GM12878 (cell line): ENCODE data around the gene PLCG1. TPM values are rescaled to one million over a fixed set of nuclear protein-coding genes. Genes with fewer than 3 reads are reported as not detected.

Experiments used
- ATAC-seq: fragments of 200-7000 bp; cut with Tn5 transposase; 3 replicates; pipeline ENCODE4 v1.9.1; 2020; ENCODE audit warnings: mild to moderate bottlenecking, moderate library complexity
- BruUV-seq: library from RNA; stranded (reverse); fragments of 400-500 nt; replicated peaks from 2 replicates; lab custom pipeline; 2021; lab: Mats Ljungman, UMichigan
- CTCF ChIA-PET: fragments of 300-600 bp; sonication (Branson Sonifier 250); formaldehyde crosslinking; extraction: SDS; loops from one replicate; lab custom pipeline; 2021; ENCODE audit warnings: inconsistent platforms; lab: Yijun Ruan, JAX
- POLR2A ChIA-PET: fragments of 350-600 bp; formaldehyde crosslinking; extraction: SDS; loops from one replicate; lab custom pipeline; 2021; ENCODE audit warnings: inconsistent platforms; lab: Charles Lee
- RAD21 ChIA-PET: fragments of 300-600 bp; sonication (Branson Sonifier 250); formaldehyde crosslinking; loops from one replicate; lab custom pipeline; 2023; ENCODE audit warnings: antibody characterized with exemption; ENCODE audit not compliant: unreplicated experiment; lab: Charles Lee
- SMC1A ChIA-PET: fragments of 300-600 bp; sonication (Branson Sonifier 250); formaldehyde crosslinking; loops from one replicate; lab custom pipeline; 2023; ENCODE audit not compliant: unreplicated experiment, uncharacterized antibody; lab: Charles Lee
- DNase-seq: peaks from one replicate; pipeline ENCODE4 v3.0.0-alpha.2; 2011; ENCODE audit warnings: low read depth, low spot score
- FAIRE-seq: peaks from 3 replicates; lab custom pipeline; 2011; peaks lifted over from hg19 to GRCh38; lab: Jason Lieb, UNC
- H2AFZ ChIP-seq: 2 replicates; pipeline ENCODE4 v1.6.0; 2011; ENCODE audit warnings: low read depth, low read length, control low read depth; ENCODE audit not compliant: control insufficient read depth
- H3K27ac ChIP-seq: 2 replicates; pipeline ENCODE4 v1.5.1; 2011; ENCODE audit warnings: control low read depth; ENCODE audit not compliant: control insufficient read depth, insufficient read depth
- H3K27me3 ChIP-seq, 2 experiments: replicated peaks in 1 of 2; 2 replicates each; pipeline versions ENCODE4 v1.6.0 to v1.6.1; 2011; ENCODE audit warnings: low read length in 1 of 2; ENCODE audit not compliant: control insufficient read depth in 2 of 2, insufficient read depth in 2 of 2
- H3K36me3 ChIP-seq, 2 experiments: 2 replicates each; pipeline ENCODE4 v1.5.1; 2011; ENCODE audit warnings: low read length in 1 of 2; ENCODE audit not compliant: control insufficient read depth in 2 of 2, insufficient read depth in 2 of 2
- H3K4me1 ChIP-seq: 2 replicates; pipeline ENCODE4 v1.6.1; 2011; ENCODE audit warnings: mild to moderate bottlenecking, low read length, moderate library complexity, mixed read lengths; ENCODE audit not compliant: control insufficient read depth, insufficient read depth
- H3K4me2 ChIP-seq: 2 replicates; pipeline ENCODE4 v1.6.0; 2011; ENCODE audit warnings: control low read depth; ENCODE audit not compliant: control insufficient read depth, insufficient read depth
- H3K4me3 ChIP-seq: fragments of 200-600 bp; sonication (generic); 2 replicates; pipeline ENCODE4 v1.5.1; 2016
- H3K79me2 ChIP-seq: 2 replicates; pipeline ENCODE4 v1.6.0; 2011; ENCODE audit warnings: low read length; ENCODE audit not compliant: control insufficient read depth, insufficient read depth
- H3K9ac ChIP-seq: 2 replicates; pipeline ENCODE4 v1.8.0; 2011; ENCODE audit warnings: low read length, control low read depth, mixed read lengths; ENCODE audit not compliant: control insufficient read depth, insufficient read depth
- H3K9me3 ChIP-seq: replicated peaks from 3 replicates; pipeline ENCODE4 v1.5.1; 2011; ENCODE audit warnings: mild to moderate bottlenecking, low read length; ENCODE audit not compliant: control insufficient read depth, insufficient read depth
- H4K20me1 ChIP-seq: 2 replicates; pipeline ENCODE4 v1.6.0; 2011; ENCODE audit not compliant: control insufficient read depth, insufficient read depth
- ATF3 ChIP-seq: IDR thresholded peaks from 2 replicates; pipeline ENCODE4 v1.6.1; 2011; ENCODE audit warnings: low read depth, mild to moderate bottlenecking, low read length, moderate library complexity, borderline replicate concordance; ENCODE audit errors: extremely low read depth
- CBFB ChIP-seq: IDR thresholded peaks from 2 replicates; pipeline ENCODE4 v1.6.1; 2016; ENCODE audit warnings: antibody characterized with exemption, low read depth
- CHD2 ChIP-seq: IDR thresholded peaks from 2 replicates; pipeline ENCODE4 v1.6.1; 2011; ENCODE audit warnings: low read depth, low read length, improper control_type of control experiment, borderline replicate concordance
- CHD4 ChIP-seq: fragments of 200-600 bp; sonication (generic); IDR thresholded peaks from 2 replicates; pipeline ENCODE4 v1.6.1; 2016; ENCODE audit warnings: mild to moderate bottlenecking
- EP300 ChIP-seq, 2 experiments: fragments of 150-350 bp in 1 of 2; IDR thresholded peaks; 2 replicates each; pipeline ENCODE4 v1.6.1; 2011 to 2012; ENCODE audit warnings: low read depth in 2 of 2, low read length in 2 of 2, borderline replicate concordance in 1 of 2, improper control_type of control experiment in 1 of 2, inconsistent platforms in 1 of 2; ENCODE audit not compliant: control insufficient read depth in 1 of 2
- FOXM1 ChIP-seq: IDR thresholded peaks from 2 replicates; pipeline ENCODE4 v1.6.1; 2012; ENCODE audit warnings: low read depth, mild to moderate bottlenecking, inconsistent platforms, low read length, moderate library complexity
- IRF5 ChIP-seq: fragments of 450-650 bp; IDR thresholded peaks from 2 replicates; pipeline ENCODE4 v1.6.1; 2017; ENCODE audit warnings: borderline replicate concordance
- MXI1 ChIP-seq: fragments of 150-350 bp; IDR thresholded peaks from 2 replicates; pipeline ENCODE4 v1.6.1; 2011; ENCODE audit warnings: low read depth, mild to moderate bottlenecking, inconsistent platforms, low read length, improper control_type of control experiment
- NR2C1 ChIP-seq: fragments of 450-650 bp; IDR thresholded peaks from 2 replicates; pipeline ENCODE4 v1.6.1; 2017; ENCODE audit warnings: antibody characterized with exemption, mild to moderate bottlenecking, moderate library complexity
- PAX8 ChIP-seq: fragments of 450-650 bp; IDR thresholded peaks from 2 replicates; pipeline ENCODE4 v1.6.1; 2017; ENCODE audit warnings: mild to moderate bottlenecking, moderate library complexity
- RB1 ChIP-seq: fragments of 450-650 bp; formaldehyde crosslinking; IDR thresholded peaks from 2 replicates; pipeline ENCODE4 v1.6.1; 2017; ENCODE audit warnings: mild to moderate bottlenecking, borderline replicate concordance
- RELA ChIP-seq: fragments of 450-650 bp; IDR thresholded peaks from 2 replicates; pipeline ENCODE4 v1.8.0; 2014; ENCODE audit warnings: borderline replicate concordance; ENCODE audit not compliant: partially characterized antibody
- SIX5 ChIP-seq: IDR thresholded peaks from 2 replicates; pipeline ENCODE4 v1.6.1; 2011; ENCODE audit warnings: mild to moderate bottlenecking, low read depth, low read length, moderate library complexity; ENCODE audit not compliant: severe bottlenecking
- SMAD1 ChIP-seq: fragments of 450-650 bp; IDR thresholded peaks from 2 replicates; pipeline ENCODE4 v1.6.1; 2018; ENCODE audit warnings: mild to moderate bottlenecking, low read depth; ENCODE audit not compliant: partially characterized antibody
- TARDBP ChIP-seq: IDR thresholded peaks from 2 replicates; pipeline ENCODE4 v1.6.1; 2016; ENCODE audit warnings: borderline replicate concordance
- YY1 ChIP-seq: IDR thresholded peaks from 2 replicates; pipeline ENCODE4 v1.6.1; 2011; ENCODE audit warnings: low read depth, mild to moderate bottlenecking, low read length
- ZNF207 ChIP-seq: fragments of 450-650 bp; IDR thresholded peaks from 2 replicates; pipeline ENCODE4 v1.6.1; 2014; ENCODE audit warnings: antibody characterized with exemption, mild to moderate bottlenecking, borderline replicate concordance
- ZNF687 ChIP-seq: fragments of 450-650 bp; IDR thresholded peaks from 2 replicates; pipeline ENCODE4 v1.6.1; 2017; ENCODE audit warnings: mild to moderate bottlenecking, moderate library complexity
- WGBS: methylation state at CpG from one replicate; pipeline ENCODE4 v1.1.6; 2016; ENCODE audit warnings: low lambda C conversion rate; ENCODE audit not compliant: insufficient replicate concordance, insufficient coverage; ENCODE audit errors: missing lambda C conversion rate; 5-methylcytosine and 5-hydroxymethylcytosine counted together
- in situ Hi-C: fragments of 300-500 bp; cut with MboI; formaldehyde crosslinking; loops from 9 replicates; pipeline ENCODE4 v1.14.3; 2018; ENCODE audit warnings: mixed read lengths
- intact Hi-C: fragments of 100-400 bp; cut with micrococcal nuclease; formaldehyde crosslinking; loops from one replicate; pipeline ENCODE4 v1.14.2; 2022; ENCODE audit not compliant: unreplicated experiment
- polyA plus RNA-seq, 11 experiments: library from polyadenylated mRNA; depleted of rRNA in 4 of 11; unstranded in 6 of 11; stranded (reverse) in 5 of 11; fragments of >200 nt; fragmentation: Nextera tagmentation in 4 of 11; fragmentation: Illumina TruSeq in 1 of 11; extraction: Ambion mirVana in 4 of 11; extraction: Trizol in 1 of 11; gene quantifications; 1 replicate in 1 of 11; 2 replicates in 10 of 11; pipeline versions ENCODE4 v1.2.1 to v1.2.3, GENCODE V29; 2011 to 2016; ENCODE audit warnings: inconsistent platforms in 2 of 11, missing spikeins in 2 of 11, low read depth in 1 of 11
- total RNA-seq, 4 experiments: library from RNA; depleted of rRNA in 3 of 4; stranded (reverse); fragments of >200 nt in 3 of 4; fragmentation: Illumina TruSeq in 1 of 4; extraction: Trizol in 1 of 4; gene quantifications; 2 replicates each; pipeline versions ENCODE4 v1.2.1 to v1.2.3, GENCODE V29; 2013 to 2021

PLCG1 gene
- total and polyA plus RNA-seq, 10 of the 15 experiments (the other 5 are each of a cell fraction or from before 2014, with no cell fraction given), result 2.6 to 114 (median 45.3) TPM

- RAD21 ChIA-PET, result interaction anchor here (0.6 to 5.8 kb wide), 13 partner anchors 9 to 189 kb away, joined by 3 to 72 read pairs (median 4); partner anchors contain the start of gene LPIN3
- Histone ChIP-seq H3K79me2 (peaks cover 42% of the 10 kb centered on the region), H3K9ac (no peak overlapping the region; the same call in 1 of the 2 replicates), H2AFZ (no peak overlapping the region), H3K4me1 (peaks cover 52% of the 10 kb centered on the region), H4K20me1 (no peaks in the 10 kb centered on the region; the same call in none of the 2 replicates), H3K27ac (peak overlapping the region; percentile 81), H3K4me2 (peak overlapping the region; percentile 82), H3K9me3 (no peaks in the 10 kb centered on the region), H3K4me3 (no peak overlapping the region; the same call in 1 of the 2 replicates), H3K36me3 (peaks cover 13 to 27% of the 10 kb centered on the region in 2 experiments), H3K27me3 (no peaks in the 10 kb centered on the region)
- WGBS, result 92% methylated on average over 6 of the region's 6 CpGs
- FAIRE-seq (no peak), DNase-seq (no peak), ATAC-seq (no peak)
- CTCF ChIA-PET, result interaction anchor here (0.5 to 7.5 kb wide), 10 partner anchors 12 to 204 kb away, joined by 3 to 105 read pairs (median 11); partner anchors contain the start of genes LPIN3 and PLCG1
- in situ Hi-C loops (no loop called here), intact Hi-C loops (no loop called here)
- no peak for TF ChIP-seq PAX8
- TF ChIP-seq MXI1, result no peak
- TF ChIP-seq CHD4, result no peak
- TF ChIP-seq RELA, result no peak
- no peak for TF ChIP-seq SIX5
- TF ChIP-seq FOXM1, result no peak
- no peak for TF ChIP-seq ZNF687
- no peak for TF ChIP-seq ATF3
- TF ChIP-seq CHD2, result no peak
- no peak for TF ChIP-seq RB1
- no peak for TF ChIP-seq TARDBP
- no peak for TF ChIP-seq CBFB
- no peak for TF ChIP-seq SMAD1
- TF ChIP-seq ZNF207, result no peak
- no peak for TF ChIP-seq YY1
- TF ChIP-seq IRF5, result no peak
- TF ChIP-seq NR2C1, result no peak
- TF ChIP-seq EP300 (IDR thresholded peaks at IDR 0.05; ENCODE audit: borderline replicate concordance in 1 of 2, control insufficient read depth in 1 of 2, low read depth in 2 of 2, low read length in 2 of 2), result no peak
- SMC1A ChIA-PET, result interaction anchor here (1.1 to 5.8 kb wide), 12 partner anchors 14 to 192 kb away, joined by 3 to 71 read pairs (median 10); partner anchors contain the start of gene PLCG1
- POLR2A ChIA-PET, result interaction anchor here (5.1 to 5.7 kb wide), 2 partner anchors 15 to 24 kb away, joined by 29 to 84 read pairs; partner anchors contain the start of gene PLCG1
- no TSS peak for BruUV-seq
These were observed 20.8 kb downstream of the PLCG1 start for GRCh38 chr20:41158082-41158625.
